Mesenchymal stem cell (in vitro differentiated cells and primary cell): Measurements from ENCODE around the gene KLF7.
A peak's percentile ranks its signal among the peaks of the same experiment; 100 is the strongest.

ENCODE experiments used
- DNase-seq: peaks from one replicate; pipeline ENCODE4 v3.0.0-alpha.2; 2013
- H2AFZ ChIP-seq: one replicate; pipeline ENCODE4 v1.6.1; 2013; ENCODE audit warnings: low read depth, mild to moderate bottlenecking, control low read depth, inconsistent platforms, low read length, moderate library complexity
- H2AK5ac ChIP-seq: 2 replicates; pipeline ENCODE4 v1.6.1; 2013; ENCODE audit warnings: low read length, moderate library complexity, mild to moderate bottlenecking, inconsistent platforms; ENCODE audit not compliant: severe bottlenecking
- H2BK120ac ChIP-seq: one replicate; pipeline ENCODE4 v1.6.1; 2013; ENCODE audit warnings: low read depth, mild to moderate bottlenecking, inconsistent platforms, low read length, moderate library complexity
- H2BK12ac ChIP-seq, 2 experiments: one replicate each; pipeline ENCODE4 v1.6.1; 2013; ENCODE audit warnings: inconsistent platforms in 2 of 2, low read length in 2 of 2, mild to moderate bottlenecking in 2 of 2, moderate library complexity in 2 of 2, control low read depth in 1 of 2
- H2BK15ac ChIP-seq: one replicate; pipeline ENCODE4 v1.6.1; 2013; ENCODE audit warnings: mild to moderate bottlenecking, low read depth, inconsistent platforms; ENCODE audit not compliant: poor library complexity, severe bottlenecking
- H2BK5ac ChIP-seq: 2 replicates; pipeline ENCODE4 v1.6.1; 2013; ENCODE audit warnings: low read depth, mild to moderate bottlenecking, low read length, control low read depth, inconsistent platforms; ENCODE audit not compliant: poor library complexity, severe bottlenecking
- H3K14ac ChIP-seq, 2 experiments: one replicate each; pipeline ENCODE4 v1.6.1; 2013; ENCODE audit warnings: inconsistent platforms in 2 of 2, low read length in 2 of 2, control low read depth in 1 of 2, mild to moderate bottlenecking in 1 of 2, moderate library complexity in 1 of 2
- H3K18ac ChIP-seq, 2 experiments: one replicate each; pipeline ENCODE4 v1.6.1; 2013; ENCODE audit warnings: inconsistent platforms in 2 of 2, low read length in 2 of 2, control low read depth in 1 of 2, low read depth in 1 of 2, mild to moderate bottlenecking in 1 of 2
- H3K23ac ChIP-seq, 2 experiments: one replicate each; pipeline ENCODE4 v1.6.1; 2013; ENCODE audit warnings: inconsistent platforms in 2 of 2, low read length in 2 of 2, mild to moderate bottlenecking in 2 of 2, moderate library complexity in 2 of 2, control low read depth in 1 of 2
- H3K27ac ChIP-seq: 2 replicates; pipeline ENCODE4 v1.5.1; 2013; ENCODE audit warnings: mild to moderate bottlenecking, moderate library complexity, low read length, control low read depth, inconsistent platforms; ENCODE audit not compliant: poor library complexity, severe bottlenecking
- H3K27me3 ChIP-seq, 2 experiments: 2 replicates each; pipeline versions ENCODE4 v1.6.1 to v1.7.0; 2013; ENCODE audit warnings: low read length in 2 of 2, mild to moderate bottlenecking in 2 of 2, moderate library complexity in 2 of 2, control low read depth in 1 of 2, inconsistent platforms in 1 of 2; ENCODE audit not compliant: control insufficient read depth in 1 of 2, insufficient read depth in 1 of 2
- H3K36me3 ChIP-seq, 2 experiments: 2 replicates each; pipeline versions ENCODE4 v1.6.1 to v1.7.0; 2013; ENCODE audit warnings: low read length in 2 of 2, control low read depth in 1 of 2, inconsistent platforms in 1 of 2, low read depth in 1 of 2, mild to moderate bottlenecking in 1 of 2; ENCODE audit not compliant: insufficient read depth in 2 of 2, control insufficient read depth in 1 of 2
- H3K4ac ChIP-seq, 2 experiments: one replicate each; pipeline ENCODE4 v1.6.1; 2013; ENCODE audit warnings: inconsistent platforms in 2 of 2, low read length in 2 of 2, mild to moderate bottlenecking in 2 of 2, moderate library complexity in 2 of 2, control low read depth in 1 of 2, low read depth in 1 of 2
- H3K4me1 ChIP-seq: 2 replicates; pipeline ENCODE4 v1.6.1; 2013; ENCODE audit warnings: low read depth, low read length, control low read depth; ENCODE audit not compliant: control insufficient read depth, insufficient read depth
- H3K4me2 ChIP-seq: 2 replicates; pipeline ENCODE4 v1.6.1; 2013; ENCODE audit warnings: low read length, mild to moderate bottlenecking, inconsistent platforms; ENCODE audit not compliant: poor library complexity, severe bottlenecking
- H3K4me3 ChIP-seq, 2 experiments: 2 replicates each; pipeline versions ENCODE4 v1.5.1 to v1.7.0; 2013; ENCODE audit warnings: low read length in 2 of 2, mild to moderate bottlenecking in 2 of 2, control low read depth in 1 of 2, low read depth in 1 of 2; ENCODE audit not compliant: insufficient read depth in 1 of 2
- H3K79me1 ChIP-seq: replicated peaks from 2 replicates; pipeline ENCODE4 v1.6.1; 2013; ENCODE audit warnings: mild to moderate bottlenecking, control low read depth, low read length, inconsistent platforms; ENCODE audit not compliant: poor library complexity, severe bottlenecking
- H3K9ac ChIP-seq: 2 replicates; pipeline ENCODE4 v1.7.0; 2013; ENCODE audit warnings: mild to moderate bottlenecking, low read length, moderate library complexity
- H3K9me3 ChIP-seq: 2 replicates; pipeline ENCODE4 v1.7.0; 2013; ENCODE audit warnings: mild to moderate bottlenecking, low read length; ENCODE audit not compliant: control insufficient read depth
- H4K8ac ChIP-seq: one replicate; pipeline ENCODE4 v1.6.1; 2013; ENCODE audit warnings: inconsistent platforms, mild to moderate bottlenecking, low read length, moderate library complexity
- H4K91ac ChIP-seq: one replicate; pipeline ENCODE4 v1.6.1; 2013; ENCODE audit warnings: mild to moderate bottlenecking, low read length, inconsistent platforms
- WGBS: methylation state at CpG from one replicate; pipeline ENCODE4 v1.1.7; 2013; ENCODE audit warnings: mixed read lengths; 5-methylcytosine and 5-hydroxymethylcytosine counted together

Gene KLF7

DNA sequence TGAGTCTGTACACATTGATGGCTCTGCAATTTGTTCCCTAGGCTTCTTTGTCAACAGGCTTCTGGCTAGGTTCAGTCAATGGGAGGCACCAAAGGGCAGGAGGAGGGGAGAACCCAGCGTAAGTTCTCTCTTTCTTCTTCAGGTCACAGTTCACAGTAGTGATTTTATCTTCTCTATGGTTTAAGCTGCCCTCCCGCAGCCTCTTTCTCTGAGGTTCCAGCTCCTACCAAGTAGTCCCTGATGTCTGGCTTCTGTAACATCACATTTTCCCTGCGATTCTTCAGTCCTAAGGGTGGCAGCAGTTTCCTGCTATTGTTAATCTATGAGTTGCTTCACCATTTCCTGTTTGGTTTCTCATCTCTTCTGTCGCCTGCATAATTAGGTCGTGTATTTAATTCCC lies 119.0 kb downstream of the KLF7 start:
- no peak overlapping the region for H2BK120ac ChIP-seq
- H2BK12ac ChIP-seq: peak overlapping the region in 1 of 2 experiments; percentile 79
- H3K79me1 ChIP-seq: no peaks in the 10 kb centered on the region
- no peak overlapping the region for H2BK5ac ChIP-seq
- no peak overlapping the region for H2BK15ac ChIP-seq
- no peaks in the 10 kb centered on the region for H3K27me3 ChIP-seq
- no peak overlapping the region for H3K4me3 ChIP-seq
- H4K91ac ChIP-seq: no peak overlapping the region
- H4K8ac ChIP-seq: no peak overlapping the region
- H3K4me1 ChIP-seq: peaks cover 9% of the 10 kb centered on the region
- no peak overlapping the region for H3K4me2 ChIP-seq
- 26% methylated on average over 5 of the region's 5 CpGs for WGBS
- peak overlapping the region; percentile 7 to 11 for H3K18ac ChIP-seq
- H3K23ac ChIP-seq: no peak overlapping the region
- H2AFZ ChIP-seq: no peak overlapping the region
- no peaks in the 10 kb centered on the region for H3K36me3 ChIP-seq
- no peak overlapping the region for H2AK5ac ChIP-seq
- H3K14ac ChIP-seq: no peak overlapping the region
- peak overlapping the region in 1 of 2 experiments; percentile 52 for H3K4ac ChIP-seq
- H3K27ac ChIP-seq: no peak overlapping the region
- H3K9ac ChIP-seq: no peak overlapping the region
- H3K9me3 ChIP-seq: no peaks in the 10 kb centered on the region
- peak; percentile 64 for DNase-seq

- DNase-seq: no peak
- Histone ChIP-seq H3K4me2 (no peak overlapping the region), H4K91ac (no peak overlapping the region), H3K27ac (no peak overlapping the region), H2BK15ac (no peak overlapping the region), H3K36me3 (no peaks in the 10 kb centered on the region), H2BK5ac (no peak overlapping the region), H2AFZ (no peak overlapping the region), H3K79me1 (no peaks in the 10 kb centered on the region), H3K4ac (no peak overlapping the region), H2BK12ac (no peak overlapping the region), H2AK5ac (no peak overlapping the region), H3K27me3 (no peaks in the 10 kb centered on the region), H4K8ac (no peak overlapping the region), H3K9me3 (no peaks in the 10 kb centered on the region), H2BK120ac (no peak overlapping the region), H3K18ac (no peak overlapping the region), H3K14ac (no peak overlapping the region), H3K23ac (no peak overlapping the region), H3K9ac (no peak overlapping the region), H3K4me3 (no peak overlapping the region), H3K4me1 (peaks cover 11% of the 10 kb centered on the region)
- 72% methylated on average over 2 of the region's 3 CpGs for WGBS
Measured at GRCh38 chr2:207045531-207045930, 120.2 kb downstream of the KLF7 start.

DNA sequence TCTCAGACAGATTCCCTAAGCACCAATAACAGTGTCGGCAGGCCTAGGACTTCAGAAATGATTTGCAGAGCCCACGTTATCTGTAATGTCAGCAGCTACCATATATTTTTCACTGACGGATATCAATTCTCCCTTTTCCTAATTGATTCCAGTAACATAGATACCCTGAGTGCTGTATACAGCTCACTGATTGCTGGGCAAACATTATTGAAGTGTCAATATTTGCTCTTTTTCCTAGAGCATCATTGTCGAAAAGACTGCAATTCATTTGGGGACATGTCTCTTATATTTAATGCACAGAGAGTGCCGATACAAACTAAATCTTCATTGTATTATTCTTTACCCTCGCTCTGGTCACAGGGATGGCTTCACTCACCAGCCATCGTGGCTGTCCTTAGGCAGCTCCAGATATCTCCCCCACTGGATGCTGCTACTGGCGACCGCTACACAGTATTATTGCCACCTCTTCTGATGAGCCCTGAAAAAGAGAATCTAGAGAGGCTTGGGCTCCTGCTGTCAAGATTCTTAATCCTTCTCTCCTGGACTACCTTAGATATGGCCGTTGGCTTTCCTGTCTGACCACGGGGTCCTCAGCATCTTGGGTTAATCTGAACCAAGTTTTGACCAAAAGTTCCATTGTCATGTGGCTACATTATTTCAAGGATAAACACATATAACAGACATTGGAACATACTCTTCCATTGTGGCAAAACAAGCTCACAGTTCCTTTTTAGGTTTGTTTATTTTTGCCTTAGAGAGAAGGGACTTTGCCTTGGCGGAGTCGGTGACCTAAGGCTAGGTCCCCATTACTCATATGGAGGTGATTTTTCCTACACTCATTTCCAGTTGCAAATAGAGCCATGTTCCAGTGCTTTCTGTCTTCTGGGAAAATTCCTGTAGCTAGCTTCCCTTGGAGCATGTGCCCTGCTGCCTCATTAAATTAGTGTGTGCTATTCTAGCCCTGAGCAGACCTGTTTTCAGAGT lies 121.1 kb downstream of the KLF7 start:
- Histone ChIP-seq H3K9ac (no peak overlapping the region), H2BK15ac (peak overlapping the region; percentile 35)
- DNase-seq: no peak

DNA sequence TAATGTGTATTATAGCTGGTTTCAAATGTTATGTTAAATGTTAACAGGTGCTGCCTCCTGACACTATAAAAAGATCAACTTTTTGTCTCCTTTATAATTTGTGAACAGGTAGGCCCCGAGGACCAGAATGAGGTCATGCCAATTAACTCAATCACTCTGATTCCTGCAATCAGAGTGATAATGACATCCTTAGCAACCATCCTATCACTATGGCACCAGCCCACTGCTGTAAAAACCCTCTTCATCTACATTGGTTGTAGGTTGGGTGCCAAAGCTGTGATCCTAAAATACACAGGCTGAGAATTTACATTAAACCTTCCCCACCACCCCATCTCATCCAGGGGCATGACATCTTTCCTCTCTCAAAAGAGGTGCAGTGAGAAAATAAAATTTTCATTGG lies 122.9 kb downstream of the KLF7 start:
- Histone ChIP-seq H3K4me3 (no peak overlapping the region), H3K9me3 (no peaks in the 10 kb centered on the region), H2BK12ac (no peak overlapping the region), H3K9ac (no peak overlapping the region), H3K79me1 (no peaks in the 10 kb centered on the region), H3K4me2 (no peak overlapping the region), H3K4me1 (peaks cover 6% of the 10 kb centered on the region), H2AFZ (no peak overlapping the region), H4K8ac (no peak overlapping the region), H3K36me3 (no peaks in the 10 kb centered on the region), H4K91ac (no peak overlapping the region), H3K4ac (no peak overlapping the region), H3K14ac (no peak overlapping the region), H3K27me3 (no peaks in the 10 kb centered on the region), H2BK120ac (no peak overlapping the region), H3K18ac (no peak overlapping the region), H2BK5ac (no peak overlapping the region), H2AK5ac (no peak overlapping the region), H3K23ac (no peak overlapping the region), H3K27ac (no peak overlapping the region), H2BK15ac (no peak overlapping the region)
- no peak for DNase-seq
- WGBS: 100% methylated on average over 1 of the region's 1 CpG

More for the DNA sequence above, 121.1 kb downstream of the KLF7 start:
- no peak overlapping the region for H2AFZ ChIP-seq
- no peaks in the 10 kb centered on the region for H3K9me3 ChIP-seq
- peaks cover 11% of the 10 kb centered on the region for H3K4me1 ChIP-seq
- peak overlapping the region; percentile 59 to 74 for H3K4ac ChIP-seq
- no peaks in the 10 kb centered on the region for H3K27me3 ChIP-seq
- H3K4me3 ChIP-seq: no peak overlapping the region
- H3K79me1 ChIP-seq: no peaks in the 10 kb centered on the region
- no peak overlapping the region for H2BK5ac ChIP-seq
- H4K8ac ChIP-seq: peak overlapping the region; percentile 33
- 95% methylated on average over 13 of the region's 13 CpGs for WGBS
- H2AK5ac ChIP-seq: no peak overlapping the region
- peak overlapping the region; percentile 30 for H2BK120ac ChIP-seq
- H3K18ac ChIP-seq: peak overlapping the region in 1 of 2 experiments; percentile 40
- H2BK12ac ChIP-seq: peak overlapping the region; percentile 33 to 70
- H3K27ac ChIP-seq: no peak overlapping the region
- H4K91ac ChIP-seq: no peak overlapping the region
- no peaks in the 10 kb centered on the region for H3K36me3 ChIP-seq
- no peak overlapping the region for H3K23ac ChIP-seq
- H3K14ac ChIP-seq: no peak overlapping the region
- no peak overlapping the region for H3K4me2 ChIP-seq
